Measurements from ENCODE around the gene ZSCAN5A. TPM values are rescaled to one million over a fixed set of nuclear protein-coding genes. Genes with fewer than 3 reads are reported as not detected.
"Not testable (repeated sequence)": the region's sequence is repeated elsewhere in the genome, so short reads cannot be mapped to it uniquely, and the experiment has no call there.

ZSCAN5A gene
- total RNA-seq, 4 donors from 2014 or later: 5.1 to 21.3 (median 10.1) TPM

- peaks cover 0 to 8% (median 0%) of the 10 kb centered on the region in 3 donors for H3K36me3 ChIP-seq
Observed at GRCh38 chr19:56263319-56263718, 51.3 kb downstream of the ZSCAN5A start.

GRCh38 chr19:56261932-56262331, 52.7 kb downstream of the ZSCAN5A start:
- H3K36me3 ChIP-seq; H3K9me3 ChIP-seq; H3K4me3 ChIP-seq; H3K27me3 ChIP-seq; H3K27ac ChIP-seq; H3K4me1 ChIP-seq; DNase-seq (ENCODE audit: low spot score in 2 of 2): not testable (repeated sequence)
- 92 to 94% methylated on average over 6 of the region's 6 CpGs for WGBS, 2 donors

More at GRCh38 chr19:56263319-56263718, 51.3 kb downstream of the ZSCAN5A start:
- no peak for TF ChIP-seq EP300 (IDR thresholded peaks at IDR 0.05)
- TF ChIP-seq CTCF (IDR thresholded peaks at IDR 0.05): no peak
- TF ChIP-seq POLR2A (IDR thresholded peaks at IDR 0.05): no peak
- no peaks in the 10 kb centered on the region for H3K4me1 ChIP-seq
- H3K27ac ChIP-seq: no peak overlapping the region
- 91 to 92% methylated on average over 5 of the region's 5 CpGs for WGBS, 2 donors
- H3K4me3 ChIP-seq: no peak overlapping the region
- no peaks in the 10 kb centered on the region for H3K27me3 ChIP-seq
- no peak for DNase-seq (ENCODE audit: low spot score in 2 of 2)
- H3K9me3 ChIP-seq: no peaks in the 10 kb centered on the region

GRCh38 chr19:56261145-56261544, 53.5 kb downstream of the ZSCAN5A start:
- H3K36me3 ChIP-seq: peaks cover 0 to 8% (median 0%) of the 10 kb centered on the region in 3 donors
- no peaks in the 10 kb centered on the region for H3K9me3 ChIP-seq
- H3K4me3 ChIP-seq: no peak overlapping the region
- H3K4me1 ChIP-seq: no peaks in the 10 kb centered on the region
- no peak overlapping the region for H3K27ac ChIP-seq
- no peaks in the 10 kb centered on the region for H3K27me3 ChIP-seq
- TF ChIP-seq CTCF (IDR thresholded peaks at IDR 0.05): no peak
- TF ChIP-seq POLR2A (IDR thresholded peaks at IDR 0.05): no peak
- no peak for TF ChIP-seq EP300 (IDR thresholded peaks at IDR 0.05)
- no peak for DNase-seq (ENCODE audit: low spot score in 2 of 2)

- H3K4me3 ChIP-seq: no peak overlapping the region
- H3K9me3 ChIP-seq: no peaks in the 10 kb centered on the region
- no peaks in the 10 kb centered on the region for H3K4me1 ChIP-seq
- H3K36me3 ChIP-seq: peaks cover 0 to 5% (median 0%) of the 10 kb centered on the region in 3 donors
- no peak for DNase-seq (ENCODE audit: low spot score in 2 of 2)
- WGBS, 2 donors: 87 to 91% methylated on average over 12 of the region's 12 CpGs
- no peak overlapping the region for H3K27ac ChIP-seq
- no peaks in the 10 kb centered on the region for H3K27me3 ChIP-seq
- TF ChIP-seq EP300 (IDR thresholded peaks at IDR 0.05) (no peak), POLR2A (IDR thresholded peaks at IDR 0.05) (no peak), CTCF (IDR thresholded peaks at IDR 0.05) (no peak)
Observed at GRCh38 chr19:56258272-56258671, 56.4 kb downstream of the ZSCAN5A start.

- TF ChIP-seq EP300 (IDR thresholded peaks at IDR 0.05) (no peak), POLR2A (IDR thresholded peaks at IDR 0.05) (no peak), CTCF (IDR thresholded peaks at IDR 0.05) (peak in 4 of 5 experiments; percentile 8 to 33 (median 26))
- H3K4me1 ChIP-seq: no peaks in the 10 kb centered on the region
- H3K9me3 ChIP-seq: peaks cover 0 to 4% (median 0%) of the 10 kb centered on the region in 4 donors
- WGBS, 2 donors: 46 to 56% methylated on average over 5 of the region's 5 CpGs
- no peak overlapping the region for H3K4me3 ChIP-seq
- no peak overlapping the region for H3K27ac ChIP-seq
- DNase-seq (ENCODE audit: low spot score in 2 of 2): peak in 1 of 2 donors; percentile 15
- no peaks in the 10 kb centered on the region for H3K27me3 ChIP-seq
- no peaks in the 10 kb centered on the region for H3K36me3 ChIP-seq
Observed at GRCh38 chr19:56253737-56254136, 60.9 kb downstream of the ZSCAN5A start.

Measured in tibial nerve (tissue), 4 donors.